OCI-LY7 (cell line): Measurements from ENCODE around the gene CHD2. TPM values are rescaled to one million over a fixed set of nuclear protein-coding genes. Genes with fewer than 3 reads are reported as not detected.

Source experiments
- BruUV-seq: library from RNA; stranded (reverse); fragments of 400-500 nt; replicated peaks from 2 replicates; lab custom pipeline; 2021; lab: Mats Ljungman, UMichigan
- CTCF ChIA-PET: fragments of 300-600 bp; sonication (Branson Sonifier 250); formaldehyde crosslinking; loops from one replicate; lab custom pipeline; 2022; ENCODE audit warnings: antibody characterized with exemption; ENCODE audit not compliant: unreplicated experiment; lab: Charles Lee
- POLR2A ChIA-PET: fragments of 300-600 bp; sonication (Branson Sonifier 250); formaldehyde crosslinking; loops from one replicate; lab custom pipeline; 2022; ENCODE audit warnings: antibody characterized with exemption; lab: Charles Lee
- DNase-seq: peaks from one replicate; pipeline ENCODE4 v3.0.0-alpha.2; 2015; ENCODE audit warnings: low spot score
- H2AFZ ChIP-seq: fragments of 200-600 bp; sonication (generic), shearing (Covaris generic); 2 replicates; pipeline ENCODE4 v1.6.1; 2014; ENCODE audit warnings: mild to moderate bottlenecking, antibody characterized with exemption, low read length, moderate library complexity
- H3K27ac ChIP-seq: fragments of 200-600 bp; sonication (generic); 2 replicates; pipeline ENCODE4 v1.5.1; 2014; ENCODE audit warnings: mixed run types, low read depth, mild to moderate bottlenecking, moderate library complexity, low read length, inconsistent platforms; ENCODE audit not compliant: poor library complexity, severe bottlenecking
- H3K36me3 ChIP-seq: fragments of 200-600 bp; sonication (generic); 2 replicates; pipeline ENCODE4 v1.6.1; 2014; ENCODE audit warnings: mild to moderate bottlenecking, antibody characterized with exemption, low read length, moderate library complexity, mixed read lengths; ENCODE audit not compliant: insufficient read depth
- H3K4me1 ChIP-seq: fragments of 200-600 bp; sonication (generic); 2 replicates; pipeline ENCODE4 v1.5.1; 2014; ENCODE audit warnings: mild to moderate bottlenecking, low read length; ENCODE audit not compliant: insufficient read depth, poor library complexity, severe bottlenecking
- H3K4me2 ChIP-seq: fragments of 200-600 bp; sonication (generic); 2 replicates; pipeline ENCODE4 v1.6.1; 2014; ENCODE audit warnings: mild to moderate bottlenecking, low read length
- H3K4me3 ChIP-seq: fragments of 200-600 bp; sonication (generic); 2 replicates; pipeline ENCODE4 v1.5.1; 2014; ENCODE audit warnings: mild to moderate bottlenecking, low read depth, low read length; ENCODE audit not compliant: poor library complexity, severe bottlenecking
- H3K79me2 ChIP-seq: fragments of 200-600 bp; sonication (generic); 2 replicates; pipeline ENCODE4 v1.6.1; 2016; ENCODE audit warnings: low read depth, mild to moderate bottlenecking, low read length, moderate library complexity, mixed read lengths; ENCODE audit not compliant: insufficient read depth
- H3K9me2 ChIP-seq: fragments of 200-600 bp; sonication (generic); 2 replicates; pipeline ENCODE4 v1.6.1; 2016; ENCODE audit warnings: mild to moderate bottlenecking, low read length, mixed read lengths; ENCODE audit not compliant: insufficient read depth
- H3K9me3 ChIP-seq: fragments of 200-600 bp; sonication (generic); 2 replicates; pipeline ENCODE4 v1.6.1; 2014; ENCODE audit warnings: mild to moderate bottlenecking, mixed run types, low read length, mixed read lengths
- H4K20me1 ChIP-seq: fragments of 200-600 bp; sonication (generic); 2 replicates; pipeline ENCODE4 v1.6.1; 2014; ENCODE audit warnings: mild to moderate bottlenecking, antibody characterized with exemption, low read length, moderate library complexity, mixed read lengths; ENCODE audit not compliant: insufficient read depth
- EZH2phosphoT487 ChIP-seq: fragments of 200-600 bp; sonication (generic); IDR thresholded peaks from 2 replicates; pipeline ENCODE4 v1.6.1; 2018; ENCODE audit warnings: low read depth, borderline replicate concordance, mild to moderate bottlenecking, mixed run types, antibody characterized with exemption, low read length, moderate library complexity, mixed read lengths
- intact Hi-C: fragments of 100-400 bp; cut with micrococcal nuclease; formaldehyde crosslinking; loops from one replicate; pipeline ENCODE4 v1.10.0; 2022; ENCODE audit not compliant: unreplicated experiment
- total RNA-seq, 2 experiments: library from RNA; depleted of rRNA in 1 of 2; stranded (reverse); fragments of >200 nt in 1 of 2; shearing (Covaris generic) in 1 of 2; gene quantifications; 2 replicates each; pipeline ENCODE4 v1.2.3, GENCODE V29; 2014 to 2022
- TF ChIP-seq, protein P1 (sequence below): fragments of 200-600 bp; sonication (generic); conservative IDR thresholded peaks from 2 replicates; pipeline ENCODE4 v1.5.1; 2014; ENCODE audit warnings: mild to moderate bottlenecking, antibody characterized with exemption, low read length, moderate library complexity, mixed read lengths

CHD2 gene
- total RNA-seq, 2 experiments from 2014 or later: 133 to 213 TPM

GRCh38 chr15:92882697-92883162 is 17.4 kb upstream of the CHD2 start:
- Histone ChIP-seq H3K9me3 (no peaks in the 10 kb centered on the region), H3K9me2 (no peaks in the 10 kb centered on the region), H3K36me3 (peaks cover 47% of the 10 kb centered on the region), H2AFZ (no peak overlapping the region), H4K20me1 (peaks cover 20% of the 10 kb centered on the region; the same call in 1 of the 2 replicates), H3K4me3 (peak overlapping the region; percentile 86), H3K27ac (peak overlapping the region; percentile 82), H3K4me1 (peaks cover 67% of the 10 kb centered on the region), H3K4me2 (peak overlapping the region; percentile 82), H3K79me2 (peaks cover 53% of the 10 kb centered on the region)
- intact Hi-C loops: loop anchor here (1.0 kb wide), 4 partner anchors 22 to 72 kb away; no protein-coding TSS in a partner anchor
- no peak for DNase-seq
- TF ChIP-seq EZH2phosphoT487: no peak
- TF ChIP-seq, protein P1, sequence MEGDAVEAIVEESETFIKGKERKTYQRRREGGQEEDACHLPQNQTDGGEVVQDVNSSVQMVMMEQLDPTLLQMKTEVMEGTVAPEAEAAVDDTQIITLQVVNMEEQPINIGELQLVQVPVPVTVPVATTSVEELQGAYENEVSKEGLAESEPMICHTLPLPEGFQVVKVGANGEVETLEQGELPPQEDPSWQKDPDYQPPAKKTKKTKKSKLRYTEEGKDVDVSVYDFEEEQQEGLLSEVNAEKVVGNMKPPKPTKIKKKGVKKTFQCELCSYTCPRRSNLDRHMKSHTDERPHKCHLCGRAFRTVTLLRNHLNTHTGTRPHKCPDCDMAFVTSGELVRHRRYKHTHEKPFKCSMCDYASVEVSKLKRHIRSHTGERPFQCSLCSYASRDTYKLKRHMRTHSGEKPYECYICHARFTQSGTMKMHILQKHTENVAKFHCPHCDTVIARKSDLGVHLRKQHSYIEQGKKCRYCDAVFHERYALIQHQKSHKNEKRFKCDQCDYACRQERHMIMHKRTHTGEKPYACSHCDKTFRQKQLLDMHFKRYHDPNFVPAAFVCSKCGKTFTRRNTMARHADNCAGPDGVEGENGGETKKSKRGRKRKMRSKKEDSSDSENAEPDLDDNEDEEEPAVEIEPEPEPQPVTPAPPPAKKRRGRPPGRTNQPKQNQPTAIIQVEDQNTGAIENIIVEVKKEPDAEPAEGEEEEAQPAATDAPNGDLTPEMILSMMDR: no peak
- BruUV-seq: no TSS peak
- ChIA-PET CTCF (interaction anchor here (0.6 to 1.6 kb wide), 6 partner anchors 17 to 74 kb away, joined by 3 to 8 read pairs (median 4); partner anchors contain the start of gene CHD2), POLR2A (interaction anchor here (0.5 to 11.9 kb wide), 22 partner anchors 9 to 1493 kb away, joined by 3 to 203 read pairs (median 14); partner anchors contain the start of gene CHD2)

DNA sequence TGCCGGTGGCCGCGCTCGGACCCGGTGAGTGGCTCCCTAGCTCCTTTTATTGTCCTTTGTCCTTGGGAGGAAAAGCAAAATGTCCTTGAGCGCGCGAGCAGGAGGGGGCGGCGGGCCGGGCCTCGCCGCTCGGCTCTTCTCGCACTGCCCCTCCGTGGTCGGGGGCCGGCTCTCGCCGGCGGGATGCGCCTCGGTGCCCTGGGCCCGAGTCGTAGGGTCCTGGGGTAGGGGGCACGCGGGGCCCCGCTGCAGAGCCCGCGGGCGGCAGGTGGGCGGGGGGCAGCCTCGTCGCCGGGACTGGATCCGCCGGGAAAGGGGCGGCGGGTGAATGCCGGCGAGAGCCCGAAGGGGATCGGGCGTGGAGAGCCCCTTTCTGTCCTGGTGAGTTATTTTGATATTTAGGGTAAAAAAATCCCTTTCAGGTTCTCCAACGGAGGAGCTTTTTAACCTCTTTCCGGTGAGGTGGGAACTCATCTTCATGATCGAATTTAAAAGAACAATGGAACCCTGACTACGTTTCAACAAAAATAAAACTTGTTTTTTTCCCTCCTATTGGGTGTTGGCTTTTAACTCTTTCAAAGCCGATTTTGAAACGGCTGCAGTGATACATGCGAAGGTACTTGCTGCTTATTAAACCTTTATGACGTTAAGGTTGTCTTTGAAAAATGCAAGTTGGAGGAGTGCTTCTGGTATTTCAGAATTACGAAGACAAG is 16.8 kb upstream of the CHD2 start:
- peak; percentile 58 for DNase-seq
- BruUV-seq: TSS peak; percentile 54
- peaks cover 61% of the 10 kb centered on the region for H3K4me1 ChIP-seq
- no peaks in the 10 kb centered on the region for H3K9me2 ChIP-seq
- H4K20me1 ChIP-seq: peaks cover 20% of the 10 kb centered on the region; the same call in 1 of the 2 replicates
- H3K4me2 ChIP-seq: peak overlapping the region; percentile 82
- H3K79me2 ChIP-seq: peaks cover 59% of the 10 kb centered on the region
- H3K4me3 ChIP-seq: peak overlapping the region; percentile 86
- intact Hi-C loops: no loop called here
- ChIA-PET POLR2A (interaction anchor here (0.6 to 11.9 kb wide), 19 partner anchors 9 to 72 kb away, joined by 3 to 203 read pairs (median 18); partner anchors contain the start of gene CHD2), CTCF (interaction anchor here (0.6 to 1.6 kb wide), 3 partner anchors 17 to 63 kb away, joined by 3 to 8 read pairs (median 3); partner anchors contain the start of gene CHD2)
- H3K9me3 ChIP-seq: no peaks in the 10 kb centered on the region; the same call in 1 of the 2 replicates
- H3K36me3 ChIP-seq: peaks cover 53% of the 10 kb centered on the region
- TF ChIP-seq, protein P1: no peak; the same call in 1 of the 2 replicates
- TF ChIP-seq EZH2phosphoT487: no peak
- peak overlapping the region; percentile 82 for H3K27ac ChIP-seq
- no peak overlapping the region for H2AFZ ChIP-seq
